ENCODE results near the gene SPATA31C2. TPM values are rescaled to one million over a fixed set of nuclear protein-coding genes. Genes with fewer than 3 reads are reported as not detected.

Gene SPATA31C2
- polyA plus RNA-seq, 2 of the 4 experiments (the other 2 are of a cell fraction): not detected

DNA sequence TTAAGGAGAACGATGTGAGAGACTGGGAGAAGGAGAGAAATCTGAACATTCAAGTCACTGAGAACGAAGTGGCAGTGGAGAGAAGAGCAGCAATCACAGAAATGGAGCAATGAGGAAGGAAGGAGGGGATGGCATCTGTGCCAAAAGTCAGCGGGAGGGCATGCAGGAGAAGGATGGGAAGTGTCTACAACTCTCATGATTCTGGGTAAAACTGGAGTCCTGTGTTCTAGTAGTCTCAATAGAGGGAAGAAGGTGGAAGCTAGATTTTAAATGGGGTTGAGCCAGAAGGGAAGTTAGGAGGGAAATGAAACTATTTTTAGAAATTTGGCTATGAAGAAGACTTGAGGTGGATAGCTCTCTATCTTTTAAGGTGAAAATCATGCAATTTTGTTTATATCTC lies 39.1 kb upstream of the SPATA31C2 start:
- no peak for FAIRE-seq
- Histone ChIP-seq H3K9me3 (no peaks in the 10 kb centered on the region), H3K4me1 (no peaks in the 10 kb centered on the region), H3K4me2 (no peak overlapping the region), H3K27ac (no peak overlapping the region), H3K4me3 (no peak overlapping the region)
- ATAC-seq: no peak
- CTCF ChIA-PET: no interaction called here
- POLR2A ChIA-PET: no interaction called here
- no peak for DNase-seq (ENCODE audit: low read depth in 1 of 2, low spot score in 1 of 2)
- 47% methylated on average over 3 of the region's 3 CpGs for WGBS (ENCODE audit: missing lambda C conversion rate)
- TF ChIP-seq, protein P1, sequence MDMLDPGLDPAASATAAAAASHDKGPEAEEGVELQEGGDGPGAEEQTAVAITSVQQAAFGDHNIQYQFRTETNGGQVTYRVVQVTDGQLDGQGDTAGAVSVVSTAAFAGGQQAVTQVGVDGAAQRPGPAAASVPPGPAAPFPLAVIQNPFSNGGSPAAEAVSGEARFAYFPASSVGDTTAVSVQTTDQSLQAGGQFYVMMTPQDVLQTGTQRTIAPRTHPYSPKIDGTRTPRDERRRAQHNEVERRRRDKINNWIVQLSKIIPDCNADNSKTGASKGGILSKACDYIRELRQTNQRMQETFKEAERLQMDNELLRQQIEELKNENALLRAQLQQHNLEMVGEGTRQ (IDR thresholded peaks at IDR 0.05): no peak
- no peak for TF ChIP-seq NPAS2 (CRISPR knock-in tag; IDR thresholded peaks at IDR 0.05; ENCODE audit: borderline replicate concordance)
- TF ChIP-seq, protein P2, sequence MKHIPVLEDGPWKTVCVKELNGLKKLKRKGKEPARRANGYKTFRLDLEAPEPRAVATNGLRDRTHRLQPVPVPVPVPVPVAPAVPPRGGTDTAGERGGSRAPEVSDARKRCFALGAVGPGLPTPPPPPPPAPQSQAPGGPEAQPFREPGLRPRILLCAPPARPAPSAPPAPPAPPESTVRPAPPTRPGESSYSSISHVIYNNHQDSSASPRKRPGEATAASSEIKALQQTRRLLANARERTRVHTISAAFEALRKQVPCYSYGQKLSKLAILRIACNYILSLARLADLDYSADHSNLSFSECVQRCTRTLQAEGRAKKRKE (CRISPR knock-in tag; IDR thresholded peaks at IDR 0.05; ENCODE audit: low read depth): no peak

DNA sequence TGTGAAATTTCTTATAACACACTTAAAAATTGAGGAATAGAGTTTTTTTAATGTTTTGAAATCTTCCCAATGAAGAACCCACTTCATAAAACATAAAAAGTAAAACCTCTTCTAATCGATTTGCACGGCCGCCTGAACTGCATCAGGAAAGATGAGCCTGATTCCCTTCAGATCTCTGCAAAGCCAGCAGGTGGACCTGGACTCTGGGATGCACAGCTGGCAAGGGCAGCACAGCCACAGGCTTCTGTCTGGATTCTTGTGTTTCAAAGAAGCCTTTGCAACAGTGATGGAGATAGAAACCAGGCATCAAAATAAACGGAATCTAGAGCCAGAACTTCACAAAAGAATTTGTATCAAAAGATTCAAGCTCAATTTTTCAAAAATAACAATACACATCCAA lies 36.0 kb upstream of the SPATA31C2 start:
- Histone ChIP-seq H3K9me3 (no peaks in the 10 kb centered on the region), H3K4me2 (no peak overlapping the region), H3K4me1 (0 out of 3 replicates have a peak, but pooled peaks cover 4% of the 10 kb centered on the region), H3K27ac (no peak overlapping the region), H3K4me3 (no peak overlapping the region)
- TF ChIP-seq NPAS2 (CRISPR knock-in tag; IDR thresholded peaks at IDR 0.05; ENCODE audit: borderline replicate concordance): no peak
- TF ChIP-seq SMC3 (IDR thresholded peaks at IDR 0.05): 0 out of 3 replicates have a peak, but pooled peaks have one; percentile 20
- TF ChIP-seq RAD21 (conservative IDR thresholded peaks at IDR 0.05 in 1 of 2, IDR thresholded peaks at IDR 0.05 in 1 of 2): peak; percentile 35 to 56; a peak in 3 of 5 replicates
- CTCF ChIA-PET: interaction anchor here (0.7 kb wide), 1 partner anchor 8 kb away, joined by 3 read pairs; no protein-coding TSS in a partner anchor
- DNase-seq (ENCODE audit: low read depth in 1 of 2, low spot score in 1 of 2) (peak in 1 of 2 experiments; percentile 44), FAIRE-seq (no peak), ATAC-seq (peak; percentile 67 to 77; a peak in 3 of 6 replicates)
- 22% methylated on average over 4 of the region's 4 CpGs for WGBS (ENCODE audit: missing lambda C conversion rate)
- POLR2A ChIA-PET: no interaction called here

DNA sequence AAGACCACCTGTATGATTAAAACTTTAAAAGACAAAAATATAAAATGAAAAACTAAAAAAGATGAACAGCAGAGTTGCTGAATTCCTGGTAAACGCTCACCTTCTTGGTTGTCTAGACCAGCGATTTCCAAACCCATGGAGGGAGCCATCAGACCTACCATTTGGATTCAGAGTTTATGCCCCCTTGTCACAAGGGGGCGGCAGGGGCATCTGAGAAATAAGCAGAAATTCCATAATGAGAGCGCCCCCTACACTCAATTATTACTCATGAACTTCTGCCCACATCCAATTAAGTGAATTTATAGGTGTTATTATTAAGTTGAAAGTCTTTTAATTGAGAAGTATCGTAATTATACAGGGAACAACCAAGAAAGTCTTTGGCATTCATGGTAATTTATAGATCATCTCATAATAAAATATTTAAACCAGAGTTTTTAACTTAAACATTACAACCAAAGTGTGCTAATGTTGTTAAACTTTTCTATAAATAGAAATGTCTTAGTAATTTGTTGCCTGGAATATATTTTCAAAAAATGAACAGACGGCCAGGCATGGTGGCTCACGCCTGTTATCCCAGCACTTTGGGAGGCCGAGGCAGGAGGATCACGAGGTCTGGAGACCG lies 35.2 kb upstream of the SPATA31C2 start:
- H3K27ac ChIP-seq: no peak overlapping the region
- peak; percentile 21 to 87 for DNase-seq (ENCODE audit: low read depth in 1 of 2, low spot score in 1 of 2)
- H3K4me1 ChIP-seq: 0 out of 3 replicates have a peak, but pooled peaks cover 4% of the 10 kb centered on the region
- peaks cover 2% of the 10 kb centered on the region; the same call in 1 of the 3 replicates for H3K9me3 ChIP-seq
- peak; percentile 76 to 85; a peak in 5 of 6 replicates for ATAC-seq
- no peak overlapping the region for H3K4me2 ChIP-seq
- FAIRE-seq: no peak
- no peak overlapping the region for H3K4me3 ChIP-seq
- POLR2A ChIA-PET: no interaction called here
- CTCF ChIA-PET: interaction anchor here (0.7 to 1.1 kb wide), 3 partner anchors 17 to 266 kb away, joined by 3 read pairs; no protein-coding TSS in a partner anchor
- 51% methylated on average over 10 of the region's 10 CpGs for WGBS (ENCODE audit: missing lambda C conversion rate)
- no peak for TF ChIP-seq RARB (CRISPR knock-in tag; IDR thresholded peaks at IDR 0.05)
- TF ChIP-seq PHF8 (IDR thresholded peaks at IDR 0.05; ENCODE audit: borderline replicate concordance, low read depth): no peak
- TF ChIP-seq HDAC2 (IDR thresholded peaks at IDR 0.05): no peak
- TF ChIP-seq FOXS1 (CRISPR knock-in tag; IDR thresholded peaks at IDR 0.05): no peak
- TF ChIP-seq TFCP2L1 (CRISPR knock-in tag; IDR thresholded peaks at IDR 0.05): no peak
- no peak for TF ChIP-seq EHF (CRISPR knock-in tag; IDR thresholded peaks at IDR 0.05)
- TF ChIP-seq NPAS2 (CRISPR knock-in tag; IDR thresholded peaks at IDR 0.05; ENCODE audit: borderline replicate concordance): no peak
- TF ChIP-seq HEYL (CRISPR knock-in tag; IDR thresholded peaks at IDR 0.05): no peak
- TF ChIP-seq GATA3 (IDR thresholded peaks at IDR 0.05; ENCODE audit: borderline replicate concordance): no peak
- TF ChIP-seq CHD2 (IDR thresholded peaks at IDR 0.05; ENCODE audit: low read length, partially characterized antibody): no peak
- peak; percentile 80 for TF ChIP-seq SMC3 (IDR thresholded peaks at IDR 0.05)
- TF ChIP-seq TP53 (CRISPR knock-in tag; IDR thresholded peaks at IDR 0.05): no peak
- TF ChIP-seq, protein P3, sequence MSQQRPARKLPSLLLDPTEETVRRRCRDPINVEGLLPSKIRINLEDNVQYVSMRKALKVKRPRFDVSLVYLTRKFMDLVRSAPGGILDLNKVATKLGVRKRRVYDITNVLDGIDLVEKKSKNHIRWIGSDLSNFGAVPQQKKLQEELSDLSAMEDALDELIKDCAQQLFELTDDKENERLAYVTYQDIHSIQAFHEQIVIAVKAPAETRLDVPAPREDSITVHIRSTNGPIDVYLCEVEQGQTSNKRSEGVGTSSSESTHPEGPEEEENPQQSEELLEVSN (IDR thresholded peaks at IDR 0.05; ENCODE audit: borderline replicate concordance, low read depth): no peak
- no peak for TF ChIP-seq POLR2AphosphoS2 (conservative IDR thresholded peaks at IDR 0.05; ENCODE audit: low read length)
- peak in 1 of 2 experiments; percentile 8; a peak in 1 of 4 replicates for TF ChIP-seq CEBPB (IDR thresholded peaks at IDR 0.05)
- no peak for TF ChIP-seq EHMT2 (IDR thresholded peaks at IDR 0.05; ENCODE audit: low read depth)
- TF ChIP-seq SREBF2 (IDR thresholded peaks at IDR 0.05): no peak
- no peak for TF ChIP-seq HOXA7 (CRISPR knock-in tag; IDR thresholded peaks at IDR 0.05)
- TF ChIP-seq, protein P4, sequence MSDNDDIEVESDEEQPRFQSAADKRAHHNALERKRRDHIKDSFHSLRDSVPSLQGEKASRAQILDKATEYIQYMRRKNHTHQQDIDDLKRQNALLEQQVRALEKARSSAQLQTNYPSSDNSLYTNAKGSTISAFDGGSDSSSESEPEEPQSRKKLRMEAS (IDR thresholded peaks at IDR 0.05): 0 out of 2 replicates have a peak, but pooled peaks have one; percentile 21
- TF ChIP-seq, protein P5, sequence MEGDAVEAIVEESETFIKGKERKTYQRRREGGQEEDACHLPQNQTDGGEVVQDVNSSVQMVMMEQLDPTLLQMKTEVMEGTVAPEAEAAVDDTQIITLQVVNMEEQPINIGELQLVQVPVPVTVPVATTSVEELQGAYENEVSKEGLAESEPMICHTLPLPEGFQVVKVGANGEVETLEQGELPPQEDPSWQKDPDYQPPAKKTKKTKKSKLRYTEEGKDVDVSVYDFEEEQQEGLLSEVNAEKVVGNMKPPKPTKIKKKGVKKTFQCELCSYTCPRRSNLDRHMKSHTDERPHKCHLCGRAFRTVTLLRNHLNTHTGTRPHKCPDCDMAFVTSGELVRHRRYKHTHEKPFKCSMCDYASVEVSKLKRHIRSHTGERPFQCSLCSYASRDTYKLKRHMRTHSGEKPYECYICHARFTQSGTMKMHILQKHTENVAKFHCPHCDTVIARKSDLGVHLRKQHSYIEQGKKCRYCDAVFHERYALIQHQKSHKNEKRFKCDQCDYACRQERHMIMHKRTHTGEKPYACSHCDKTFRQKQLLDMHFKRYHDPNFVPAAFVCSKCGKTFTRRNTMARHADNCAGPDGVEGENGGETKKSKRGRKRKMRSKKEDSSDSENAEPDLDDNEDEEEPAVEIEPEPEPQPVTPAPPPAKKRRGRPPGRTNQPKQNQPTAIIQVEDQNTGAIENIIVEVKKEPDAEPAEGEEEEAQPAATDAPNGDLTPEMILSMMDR (IDR thresholded peaks at IDR 0.05): peak; percentile 97
- no peak for TF ChIP-seq BHLHE40 (IDR thresholded peaks at IDR 0.05; ENCODE audit: low read depth, low read length)
- TF ChIP-seq, protein P1 (IDR thresholded peaks at IDR 0.05): no peak
- no peak for TF ChIP-seq CBX8 (IDR thresholded peaks at IDR 0.05)
- no peak for TF ChIP-seq JUNB (IDR thresholded peaks at IDR 0.05)
- no peak for TF ChIP-seq ESRRA (IDR thresholded peaks at IDR 0.05; ENCODE audit: borderline replicate concordance, low read length)
- TF ChIP-seq RAD21 (conservative IDR thresholded peaks at IDR 0.05 in 1 of 2, IDR thresholded peaks at IDR 0.05 in 1 of 2): peak; percentile 83 to 95

All from A549 (cell line).